AG09309 (cell line): Measurements from ENCODE around the gene SLC12A9.

Experiments
- DNase-seq: peaks from one replicate; pipeline ENCODE4 v3.0.0-alpha.2; 2010; ENCODE audit warnings: low read depth
- H3K4me3 ChIP-seq: 2 replicates; pipeline ENCODE4 v1.5.1; 2011; ENCODE audit warnings: mild to moderate bottlenecking, low read depth, low read length, moderate library complexity; ENCODE audit not compliant: control insufficient read depth
- TF ChIP-seq, protein P1 (sequence below): IDR thresholded peaks from 2 replicates; pipeline ENCODE4 v1.5.1; 2011; ENCODE audit warnings: mild to moderate bottlenecking, low read depth, low read length, inconsistent platforms; ENCODE audit not compliant: insufficient read depth, control insufficient read depth; ENCODE audit errors: missing control alignments

Gene SLC12A9

DNA sequence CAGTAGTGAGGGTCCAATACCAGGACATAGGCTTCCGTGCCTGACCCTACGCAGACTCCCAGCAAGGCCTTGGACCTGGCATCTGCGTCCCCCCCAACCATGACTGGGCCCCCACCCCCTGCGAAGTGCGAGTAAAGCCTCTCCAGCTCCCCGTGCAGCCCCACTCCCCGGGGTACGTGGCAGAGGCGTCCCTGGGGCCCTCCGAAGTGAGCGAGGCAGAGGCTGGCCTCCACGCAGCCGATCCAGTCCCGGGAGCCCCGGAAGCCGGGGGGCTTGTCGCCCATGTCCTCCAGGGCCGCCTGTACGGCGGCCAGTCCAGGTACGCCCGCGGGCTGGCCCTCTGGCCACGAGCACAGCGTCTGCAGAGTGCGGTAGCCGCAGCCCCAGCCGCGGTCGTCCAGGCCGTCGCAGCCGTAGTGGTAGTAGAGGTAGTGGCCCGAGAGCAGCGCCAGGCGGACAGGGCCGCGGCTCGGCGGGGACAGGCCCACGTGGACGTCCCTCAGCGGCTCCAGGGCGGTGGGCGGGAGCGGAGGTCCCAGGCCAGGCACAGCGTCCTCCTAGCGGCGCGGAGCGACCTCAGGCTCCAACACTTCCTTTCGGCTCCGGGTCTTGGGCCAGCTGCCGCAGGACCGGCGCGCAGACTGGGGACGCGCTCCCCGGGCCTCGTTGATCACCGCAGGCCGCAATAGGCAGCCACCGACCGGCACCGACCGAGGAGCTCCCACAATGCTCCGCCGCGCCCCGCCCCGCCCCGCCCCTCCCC lies 36.7 kb downstream of the SLC12A9 start, which contains the start of gene UFSP1:
TSS of gene UFSP1 (minus strand) at position 728 of the 763 bp plus-strand sequence. CDS start at position 284, 444 bp downstream.
- TF ChIP-seq, protein P1, sequence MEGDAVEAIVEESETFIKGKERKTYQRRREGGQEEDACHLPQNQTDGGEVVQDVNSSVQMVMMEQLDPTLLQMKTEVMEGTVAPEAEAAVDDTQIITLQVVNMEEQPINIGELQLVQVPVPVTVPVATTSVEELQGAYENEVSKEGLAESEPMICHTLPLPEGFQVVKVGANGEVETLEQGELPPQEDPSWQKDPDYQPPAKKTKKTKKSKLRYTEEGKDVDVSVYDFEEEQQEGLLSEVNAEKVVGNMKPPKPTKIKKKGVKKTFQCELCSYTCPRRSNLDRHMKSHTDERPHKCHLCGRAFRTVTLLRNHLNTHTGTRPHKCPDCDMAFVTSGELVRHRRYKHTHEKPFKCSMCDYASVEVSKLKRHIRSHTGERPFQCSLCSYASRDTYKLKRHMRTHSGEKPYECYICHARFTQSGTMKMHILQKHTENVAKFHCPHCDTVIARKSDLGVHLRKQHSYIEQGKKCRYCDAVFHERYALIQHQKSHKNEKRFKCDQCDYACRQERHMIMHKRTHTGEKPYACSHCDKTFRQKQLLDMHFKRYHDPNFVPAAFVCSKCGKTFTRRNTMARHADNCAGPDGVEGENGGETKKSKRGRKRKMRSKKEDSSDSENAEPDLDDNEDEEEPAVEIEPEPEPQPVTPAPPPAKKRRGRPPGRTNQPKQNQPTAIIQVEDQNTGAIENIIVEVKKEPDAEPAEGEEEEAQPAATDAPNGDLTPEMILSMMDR: no peak
- DNase-seq: no peak
- H3K4me3 ChIP-seq: peak within 1 kb of the TSS; percentile 52

DNA sequence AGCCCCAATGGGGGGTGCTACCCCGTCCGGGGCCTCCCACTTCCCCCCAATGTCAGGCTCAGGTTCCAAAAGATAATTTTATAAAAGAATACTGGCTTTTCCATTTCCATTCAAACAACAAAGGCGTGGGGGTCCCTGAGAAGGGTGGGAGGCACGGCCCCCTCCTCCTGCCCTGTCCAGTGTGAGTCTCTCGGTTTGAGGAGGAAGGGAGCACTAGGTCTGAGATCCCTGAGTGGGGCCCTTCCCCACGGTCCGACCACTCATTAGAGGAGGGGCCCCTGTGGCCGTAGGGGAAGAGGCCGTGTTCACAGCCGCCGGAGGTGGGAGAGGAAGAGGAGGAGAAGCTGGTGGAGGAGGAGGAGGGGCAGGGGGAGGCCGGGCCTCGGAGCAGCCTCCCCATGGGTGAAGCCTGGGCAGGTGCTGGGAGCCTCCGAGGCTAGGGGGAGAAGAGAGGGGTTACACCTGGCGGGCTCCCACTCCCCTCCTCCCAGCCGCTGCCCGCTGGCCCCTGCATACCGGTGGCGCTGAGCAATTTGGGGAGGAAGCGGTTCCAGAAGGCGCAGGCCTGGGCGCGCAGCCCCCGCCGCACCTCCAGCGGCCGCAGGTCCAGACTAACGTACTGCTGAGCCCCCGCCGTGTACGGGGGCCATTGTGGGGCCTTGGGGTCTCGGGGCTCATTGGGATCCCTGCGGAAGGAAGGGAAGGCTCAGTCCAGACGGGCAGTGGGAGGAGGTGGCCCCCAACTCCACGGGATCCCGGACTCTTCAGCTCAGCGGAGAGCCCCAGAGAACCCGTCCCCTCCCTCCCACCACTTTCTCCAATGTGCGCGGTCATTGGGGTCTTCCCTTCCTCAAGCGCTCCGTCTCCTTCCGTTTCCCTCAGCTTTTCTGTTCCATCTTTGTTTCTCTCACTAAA lies 38.4 kb downstream of the SLC12A9 start:
- TF ChIP-seq, protein P1: no peak
- H3K4me3 ChIP-seq: peak overlapping the region; percentile 47
- DNase-seq: no peak

DNA sequence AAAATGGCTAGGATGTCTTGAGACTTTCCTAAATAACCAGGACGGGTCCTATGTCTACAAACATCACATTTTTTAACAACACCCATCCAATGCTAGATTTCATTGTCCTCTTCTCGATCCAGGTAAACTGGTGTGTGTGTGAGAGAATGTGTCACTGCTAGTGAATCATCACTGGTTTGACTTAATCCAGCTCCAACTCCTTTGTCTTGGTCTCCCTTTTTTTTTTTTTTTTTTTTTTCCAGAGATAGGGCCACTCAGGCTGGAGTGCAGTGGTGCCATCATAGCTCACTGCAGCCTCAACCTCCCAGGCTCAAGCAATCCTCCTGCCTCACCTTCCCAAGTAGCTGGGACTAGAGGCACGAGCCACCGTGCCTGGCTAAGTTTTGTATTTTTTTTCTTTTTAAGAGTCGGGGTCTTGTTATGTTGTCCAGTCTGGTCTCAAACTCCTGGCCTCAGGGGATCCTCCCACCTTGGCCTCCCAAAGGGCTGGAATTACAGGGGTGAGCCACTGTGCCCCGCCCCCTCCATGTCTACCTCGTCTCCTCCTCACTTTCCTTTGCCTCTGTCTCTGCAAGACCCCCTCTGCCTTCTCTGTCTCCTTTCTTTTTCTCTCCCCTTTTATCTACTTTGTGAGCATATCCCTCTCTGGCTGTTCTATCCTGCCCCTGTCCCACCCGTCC lies 39.2 kb downstream of the SLC12A9 start:
- no peak overlapping the region for H3K4me3 ChIP-seq

DNA sequence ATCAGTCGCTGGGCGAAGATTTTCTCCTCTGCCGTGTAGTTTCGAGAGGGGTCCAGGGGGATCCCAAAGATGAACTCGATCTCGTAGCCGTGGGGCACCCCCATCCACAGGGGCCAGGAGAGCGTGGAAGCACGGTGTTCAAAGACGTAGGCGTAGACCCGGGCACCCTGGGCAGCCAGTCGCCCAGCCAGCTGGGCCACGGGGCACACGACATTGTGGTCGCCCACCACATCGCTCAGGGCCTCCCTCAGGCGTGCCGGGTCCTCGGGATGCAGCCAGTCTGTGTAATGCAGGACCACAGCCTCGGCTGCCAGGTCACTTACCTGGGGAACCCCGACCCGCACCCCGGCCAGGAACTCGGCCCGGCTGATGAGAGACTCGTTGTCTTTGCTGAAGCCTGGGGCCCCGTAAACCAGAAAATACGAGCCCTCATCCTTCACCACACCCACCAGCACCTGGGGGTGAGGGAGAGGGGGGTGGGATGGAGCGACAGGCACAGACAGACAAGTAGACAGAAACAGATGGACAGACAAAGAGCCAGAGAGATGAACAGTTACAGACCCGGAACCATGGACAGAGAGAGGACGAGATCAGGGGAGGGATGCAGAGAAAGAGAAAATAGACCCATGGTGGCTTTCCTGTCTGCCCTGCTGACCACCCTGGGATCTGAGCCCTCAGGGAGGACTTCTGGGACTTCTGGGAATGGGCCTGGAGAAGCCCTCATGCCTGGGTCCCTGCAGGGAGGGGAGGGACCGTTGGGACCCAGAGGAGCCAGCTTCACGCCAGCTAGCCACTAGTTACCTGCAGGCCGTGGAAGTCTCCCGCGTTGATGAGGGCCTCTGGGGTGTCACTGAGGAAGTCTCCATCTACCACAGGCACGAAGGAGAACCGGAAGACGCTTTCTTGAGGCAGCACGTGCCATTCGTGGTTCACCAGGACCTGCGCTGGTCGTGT lies 40.1 kb downstream of the SLC12A9 start:
- no peak for DNase-seq
- no peak overlapping the region for H3K4me3 ChIP-seq
- TF ChIP-seq, protein P1: no peak

More for the DNA sequence above, 39.2 kb downstream of the SLC12A9 start:
- DNase-seq: no peak
- TF ChIP-seq, protein P1: no peak

DNA sequence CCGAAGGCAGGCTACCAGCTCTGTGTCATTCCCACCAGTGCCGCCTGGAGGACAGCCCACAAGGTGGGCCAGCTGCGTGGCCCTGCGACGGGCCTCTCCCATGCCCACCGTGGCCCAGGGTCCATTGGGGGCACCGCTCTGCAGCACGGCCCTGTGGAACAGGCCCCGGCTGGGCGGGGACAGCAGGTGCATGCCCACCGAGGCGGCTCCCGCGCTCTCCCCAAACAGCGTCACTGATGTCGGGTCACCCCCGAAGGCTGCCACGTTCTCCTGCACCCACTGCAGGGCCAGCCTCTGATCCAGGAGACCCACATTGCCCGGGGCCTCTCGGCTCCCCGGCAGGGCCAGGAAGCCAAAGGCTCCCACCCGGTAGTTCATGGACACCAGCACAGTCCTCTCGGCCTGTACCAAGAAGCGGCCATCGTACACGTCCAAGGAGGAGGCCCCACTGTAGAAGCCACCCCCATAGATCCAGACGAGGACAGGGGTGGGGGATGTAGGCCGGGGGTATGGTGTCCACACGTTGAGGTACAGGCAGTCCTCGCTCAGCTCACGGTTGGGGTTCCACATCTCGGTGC lies 40.9 kb downstream of the SLC12A9 start:
- no peak overlapping the region for H3K4me3 ChIP-seq
- DNase-seq: no peak
- TF ChIP-seq, protein P1: no peak
